Measurements from ENCODE around the gene GPC1. TPM values are rescaled to one million over a fixed set of nuclear protein-coding genes. Genes with fewer than 3 reads are reported as not detected.
A peak's percentile ranks its signal among the peaks of the same experiment; 100 is the strongest.

Gene GPC1
- total and polyA plus RNA-seq, 11 donors = 131 to 316 (median 193) TPM

- Histone ChIP-seq H3K27ac (no peak overlapping the region), H3K4me3 (no peak overlapping the region), H3K36me3 (no peaks in the 10 kb centered on the region), H3K9me3 (peaks cover 0 to 2% (median 0%) of the 10 kb centered on the region in 12 donors), H3K27me3 (no peaks in the 10 kb centered on the region), H3K4me1 (no peaks in the 10 kb centered on the region)
- DNase-seq (no peak), ATAC-seq (no peak)
- TF ChIP-seq, protein P1, sequence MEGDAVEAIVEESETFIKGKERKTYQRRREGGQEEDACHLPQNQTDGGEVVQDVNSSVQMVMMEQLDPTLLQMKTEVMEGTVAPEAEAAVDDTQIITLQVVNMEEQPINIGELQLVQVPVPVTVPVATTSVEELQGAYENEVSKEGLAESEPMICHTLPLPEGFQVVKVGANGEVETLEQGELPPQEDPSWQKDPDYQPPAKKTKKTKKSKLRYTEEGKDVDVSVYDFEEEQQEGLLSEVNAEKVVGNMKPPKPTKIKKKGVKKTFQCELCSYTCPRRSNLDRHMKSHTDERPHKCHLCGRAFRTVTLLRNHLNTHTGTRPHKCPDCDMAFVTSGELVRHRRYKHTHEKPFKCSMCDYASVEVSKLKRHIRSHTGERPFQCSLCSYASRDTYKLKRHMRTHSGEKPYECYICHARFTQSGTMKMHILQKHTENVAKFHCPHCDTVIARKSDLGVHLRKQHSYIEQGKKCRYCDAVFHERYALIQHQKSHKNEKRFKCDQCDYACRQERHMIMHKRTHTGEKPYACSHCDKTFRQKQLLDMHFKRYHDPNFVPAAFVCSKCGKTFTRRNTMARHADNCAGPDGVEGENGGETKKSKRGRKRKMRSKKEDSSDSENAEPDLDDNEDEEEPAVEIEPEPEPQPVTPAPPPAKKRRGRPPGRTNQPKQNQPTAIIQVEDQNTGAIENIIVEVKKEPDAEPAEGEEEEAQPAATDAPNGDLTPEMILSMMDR (IDR thresholded peaks at IDR 0.05) = no peak
- no peak for TF ChIP-seq POLR2A (IDR thresholded peaks at IDR 0.05)
- 84 to 86% (median 84%) methylated on average over 5 of the region's 5 CpGs for WGBS, 4 donors
- intact Hi-C loops (cut with DNase I) = no loop called here
These were observed 7.2 kb upstream of the GPC1 start for GRCh38 chr2:240428245-240428644.

- Histone ChIP-seq H3K4me3 (no peak overlapping the region), H3K9me3 (peaks cover 0 to 2% (median 0%) of the 10 kb centered on the region in 12 donors), H3K36me3 (no peaks in the 10 kb centered on the region), H3K4me1 (peaks cover 0 to 4% (median under 1%) of the 10 kb centered on the region in 12 donors), H3K27me3 (peaks cover 0 to 6% (median 0%) of the 10 kb centered on the region in 9 donors), H3K27ac (no peak overlapping the region)
- peak in 3 of 5 donors; percentile 2 to 18 (median 15) for DNase-seq
- TF ChIP-seq, protein P1 (IDR thresholded peaks at IDR 0.05) = no peak
- no peak for TF ChIP-seq POLR2A (IDR thresholded peaks at IDR 0.05)
- ATAC-seq = no peak
- WGBS, 4 donors = 82 to 91% (median 87%) methylated on average over 7 to 10 of the region's 10 CpGs
- intact Hi-C loops (cut with DNase I) = no loop called here
These were observed 6.1 kb upstream of the GPC1 start for GRCh38 chr2:240429341-240429871.

GRCh38 chr2:240429872-240430491, 5.5 kb upstream of the GPC1 start:
- Histone ChIP-seq H3K27ac (no peak overlapping the region), H3K9me3 (peaks cover 0 to 2% (median 0%) of the 10 kb centered on the region in 12 donors), H3K36me3 (no peaks in the 10 kb centered on the region), H3K4me3 (no peak overlapping the region), H3K27me3 (peaks cover 0 to 10% (median 0%) of the 10 kb centered on the region in 9 donors), H3K4me1 (peaks cover 0 to 9% (median 3%) of the 10 kb centered on the region in 12 donors)
- TF ChIP-seq, protein P1 (IDR thresholded peaks at IDR 0.05) = no peak
- TF ChIP-seq POLR2A (IDR thresholded peaks at IDR 0.05) = no peak
- intact Hi-C loops (cut with DNase I) = loop anchor here in 1 of 10 donors (10.0 kb wide), 1 partner anchor 55 kb away; no protein-coding TSS in a partner anchor
- ATAC-seq = no peak
- WGBS, 4 donors = 75 to 86% (median 84%) methylated on average over 8 to 14 of the region's 14 CpGs
- DNase-seq = peak in 3 of 5 donors; percentile 5 to 13 (median 12)

- H3K4me1 ChIP-seq = peaks cover 0 to 9% (median 3%) of the 10 kb centered on the region in 12 donors
- H3K36me3 ChIP-seq = no peaks in the 10 kb centered on the region
- no peak overlapping the region for H3K4me3 ChIP-seq
- intact Hi-C loops (cut with DNase I) = loop anchor here in 1 of 10 donors (10.0 kb wide), 1 partner anchor 56 kb away; no protein-coding TSS in a partner anchor
- peaks cover 0 to 10% (median 0%) of the 10 kb centered on the region in 9 donors for H3K27me3 ChIP-seq
- no peak overlapping the region for H3K27ac ChIP-seq
- 80 to 88% (median 85%) methylated on average over 2 to 5 of the region's 5 CpGs for WGBS, 4 donors
- DNase-seq = peak in 2 of 5 donors; percentile 2 to 6
- TF ChIP-seq, protein P1 (IDR thresholded peaks at IDR 0.05) = no peak
- no peak for TF ChIP-seq POLR2A (IDR thresholded peaks at IDR 0.05)
- peaks cover 0 to 2% (median 0%) of the 10 kb centered on the region in 12 donors for H3K9me3 ChIP-seq
- no peak for ATAC-seq
These were observed 4.9 kb upstream of the GPC1 start for GRCh38 chr2:240430595-240430994.

Measured in heart left ventricle (tissue), 16 donors.